Ovary (tissue), 3 donors: ENCODE data around the gene LMO1.

Experiments
- EP300 ChIP-seq: sonication (generic); formaldehyde crosslinking; IDR thresholded peaks from one replicate; pipeline ENCODE4 v1.6.1; 2017; ENCODE audit warnings: antibody characterized with exemption
- POLR2A ChIP-seq: fragments of 450-650 bp; IDR thresholded peaks from one replicate; pipeline ENCODE4 v1.6.1; 2017; ENCODE audit warnings: antibody characterized with exemption, mild to moderate bottlenecking, moderate library complexity
- TF ChIP-seq, protein P1 (sequence below), 3 donors: fragments of 450-650 bp in 2 of 3; fragments of 200-600 bp in 1 of 3; IDR thresholded peaks; one replicate each; pipeline versions ENCODE4 v1.5.1 to v1.8.0; 2016 to 2022; ENCODE audit warnings: antibody characterized with exemption in 3 of 3, mild to moderate bottlenecking in 1 of 3
- donor health status: DM: no; HTN: no; CAD: no.

GRCh38 chr11:8207080-8208000 is 56.3 kb downstream of the LMO1 start:
- TF ChIP-seq, protein P1, sequence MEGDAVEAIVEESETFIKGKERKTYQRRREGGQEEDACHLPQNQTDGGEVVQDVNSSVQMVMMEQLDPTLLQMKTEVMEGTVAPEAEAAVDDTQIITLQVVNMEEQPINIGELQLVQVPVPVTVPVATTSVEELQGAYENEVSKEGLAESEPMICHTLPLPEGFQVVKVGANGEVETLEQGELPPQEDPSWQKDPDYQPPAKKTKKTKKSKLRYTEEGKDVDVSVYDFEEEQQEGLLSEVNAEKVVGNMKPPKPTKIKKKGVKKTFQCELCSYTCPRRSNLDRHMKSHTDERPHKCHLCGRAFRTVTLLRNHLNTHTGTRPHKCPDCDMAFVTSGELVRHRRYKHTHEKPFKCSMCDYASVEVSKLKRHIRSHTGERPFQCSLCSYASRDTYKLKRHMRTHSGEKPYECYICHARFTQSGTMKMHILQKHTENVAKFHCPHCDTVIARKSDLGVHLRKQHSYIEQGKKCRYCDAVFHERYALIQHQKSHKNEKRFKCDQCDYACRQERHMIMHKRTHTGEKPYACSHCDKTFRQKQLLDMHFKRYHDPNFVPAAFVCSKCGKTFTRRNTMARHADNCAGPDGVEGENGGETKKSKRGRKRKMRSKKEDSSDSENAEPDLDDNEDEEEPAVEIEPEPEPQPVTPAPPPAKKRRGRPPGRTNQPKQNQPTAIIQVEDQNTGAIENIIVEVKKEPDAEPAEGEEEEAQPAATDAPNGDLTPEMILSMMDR (IDR thresholded peaks at IDR 0.05): no peak
- no peak for TF ChIP-seq POLR2A
- TF ChIP-seq EP300: no peak
